WTC11 (cell line): Measurements from ENCODE around the gene P3H2. TPM values are rescaled to one million over a fixed set of nuclear protein-coding genes. Genes with fewer than 3 reads are reported as not detected.
A peak's percentile ranks its signal among the peaks of the same experiment; 100 is the strongest.
"Not testable (repeated sequence)": the region's sequence is repeated elsewhere in the genome, so short reads cannot be mapped to it uniquely, and the experiment has no call there.

Experiments used
- ATAC-seq: fragments of 200-7000 bp; cut with Tn5 transposase; 2 replicates; pipeline ENCODE4 v1.10.0; 2021; ENCODE audit warnings: mild to moderate bottlenecking, moderate library complexity
- CTCF ChIA-PET: fragments of 300-600 bp; sonication (Branson Sonifier 250); formaldehyde crosslinking; loops from one replicate; lab custom pipeline; 2021; ENCODE audit warnings: antibody characterized with exemption; lab: Charles Lee
- POLR2A ChIA-PET: fragments of 350-600 bp; sonication (Branson Sonifier 250); formaldehyde crosslinking; loops from one replicate; lab custom pipeline; 2021; ENCODE audit warnings: antibody characterized with exemption; lab: Charles Lee
- DNase-seq: peaks from one replicate; pipeline ENCODE4 v3.0.0; 2021; ENCODE audit warnings: low spot score
- H3K27ac Mint-ChIP-seq: 2 replicates; pipeline ENCODE4 v1.8.0; 2021; ENCODE audit warnings: mixed read lengths
- H3K27me3 Mint-ChIP-seq: 2 replicates; pipeline ENCODE4 v1.8.0; 2021; ENCODE audit warnings: low read depth, mild to moderate bottlenecking, moderate library complexity, mixed read lengths
- H3K36me3 Mint-ChIP-seq: 2 replicates; pipeline ENCODE4 v1.8.0; 2021; ENCODE audit warnings: mixed read lengths
- H3K4me1 Mint-ChIP-seq: 2 replicates; pipeline ENCODE4 v1.8.0; 2022; ENCODE audit warnings: mixed read lengths
- H3K4me3 Mint-ChIP-seq: 2 replicates; pipeline ENCODE4 v1.8.0; 2021; ENCODE audit warnings: mild to moderate bottlenecking, moderate library complexity, mixed read lengths
- H3K9me3 Mint-ChIP-seq: 2 replicates; pipeline ENCODE4 v1.8.0; 2021; ENCODE audit warnings: mixed read lengths
- ESRRA ChIP-seq: sonication (generic); formaldehyde crosslinking; IDR thresholded peaks from 2 replicates; pipeline ENCODE4 v1.8.1; 2022; ENCODE audit warnings: mild to moderate bottlenecking, missing genetic modification reagents, borderline replicate concordance
- ETV6 ChIP-seq: sonication (generic); formaldehyde crosslinking; IDR thresholded peaks from 2 replicates; pipeline ENCODE4 v1.8.1; 2022; ENCODE audit warnings: mild to moderate bottlenecking, missing genetic modification reagents
- FOXK1 ChIP-seq: sonication (generic); formaldehyde crosslinking; IDR thresholded peaks from 2 replicates; pipeline ENCODE4 v1.8.0; 2022; ENCODE audit warnings: mild to moderate bottlenecking, moderate library complexity, missing genetic modification reagents
- GTF2I ChIP-seq: fragments of 250-450 bp; sonication (Bioruptor Pico); conservative IDR thresholded peaks from 2 replicates; pipeline ENCODE4 v1.4.0; 2021; ENCODE audit warnings: mild to moderate bottlenecking
- JAZF1 ChIP-seq: fragments of 250-450 bp; sonication (Bioruptor Pico); IDR thresholded peaks from 2 replicates; pipeline ENCODE4 v1.9.0; 2021; ENCODE audit warnings: moderate library complexity, mild to moderate bottlenecking, inconsistent platforms
- NFATC4 ChIP-seq: fragments of 250-450 bp; sonication (Bioruptor Pico); IDR thresholded peaks from 2 replicates; pipeline ENCODE4 v1.9.0; 2021; ENCODE audit warnings: mild to moderate bottlenecking
- NR2C2 ChIP-seq: sonication (generic); formaldehyde crosslinking; IDR thresholded peaks from 2 replicates; pipeline ENCODE4 v1.8.0; 2022; ENCODE audit warnings: mild to moderate bottlenecking, missing genetic modification reagents
- SOX15 ChIP-seq: fragments of 250-450 bp; sonication (Bioruptor Pico); IDR thresholded peaks from 2 replicates; pipeline ENCODE4 v1.9.0; 2021; ENCODE audit warnings: mild to moderate bottlenecking
- TEAD1 ChIP-seq: sonication (generic); formaldehyde crosslinking; IDR thresholded peaks from 2 replicates; pipeline ENCODE4 v1.8.0; 2022; ENCODE audit warnings: mild to moderate bottlenecking, missing genetic modification reagents
- TP53 ChIP-seq: sonication (generic); formaldehyde crosslinking; IDR thresholded peaks from 2 replicates; pipeline ENCODE4 v1.8.1; 2023; ENCODE audit warnings: mild to moderate bottlenecking, missing genetic modification reagents
- ZNF416 ChIP-seq: fragments of 250-450 bp; sonication (Bioruptor Pico); IDR thresholded peaks from 2 replicates; pipeline ENCODE4 v1.9.0; 2021; ENCODE audit warnings: mild to moderate bottlenecking, inconsistent platforms
- total RNA-seq: library from RNA; stranded (reverse); gene quantifications from 3 replicates; pipeline ENCODE4 v1.2.3, GENCODE V29; 2021
- TF ChIP-seq, protein P1 (sequence below): sonication (generic); formaldehyde crosslinking; IDR thresholded peaks from 2 replicates; pipeline ENCODE4 v1.8.0; 2022; ENCODE audit warnings: mild to moderate bottlenecking, missing genetic modification reagents
- TF ChIP-seq, protein P2 (sequence below): fragments of 200-600 bp; IDR thresholded peaks from 2 replicates; pipeline ENCODE4 v1.8.0; 2022; ENCODE audit warnings: antibody characterized with exemption
- TF ChIP-seq, protein P3 (sequence below): sonication (generic); formaldehyde crosslinking; IDR thresholded peaks from 2 replicates; pipeline ENCODE4 v1.8.1; 2023; ENCODE audit warnings: mild to moderate bottlenecking, missing genetic modification reagents, borderline replicate concordance
- TF ChIP-seq, protein P4 (sequence below): fragments of 250-450 bp; sonication (Bioruptor Pico); IDR thresholded peaks from 2 replicates; pipeline ENCODE4 v2.1.2; 2022; ENCODE audit warnings: mild to moderate bottlenecking, moderate library complexity

P3H2 gene
- total RNA-seq, 1 experiment from 2014 or later = 29.4 TPM

DNA sequence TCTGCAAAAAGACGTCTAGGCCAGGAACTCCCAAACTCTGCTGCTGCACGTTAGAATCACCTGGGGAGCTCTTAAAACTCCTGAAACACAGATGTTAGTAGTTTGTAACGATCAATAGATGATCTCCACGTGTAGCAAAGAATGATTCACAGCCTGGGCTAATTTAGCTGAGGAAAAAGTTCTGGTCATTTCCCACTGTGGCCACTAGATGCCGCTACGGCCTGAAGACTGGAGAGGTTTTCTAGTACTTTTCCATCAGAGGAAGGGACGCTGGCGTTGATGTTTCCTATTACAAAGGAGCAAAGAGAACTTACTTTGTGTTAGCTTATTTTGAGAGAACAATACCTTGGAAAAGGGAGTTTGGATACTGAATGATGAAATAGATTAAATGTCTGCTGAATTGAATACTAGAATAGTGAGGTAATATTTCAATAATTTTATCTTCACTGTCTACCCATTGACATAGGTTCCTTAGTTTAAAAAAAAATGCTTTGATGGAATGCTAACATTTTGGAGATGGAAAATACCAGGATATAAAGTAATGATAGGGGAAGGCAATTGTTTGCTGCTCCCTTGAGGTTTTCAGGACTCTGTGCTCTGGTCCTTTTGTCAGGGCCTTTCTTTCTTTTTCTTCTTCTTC lies 159.1 kb downstream of the P3H2 start:
- H3K4me3 Mint-ChIP-seq = no peak overlapping the region
- POLR2A ChIA-PET = interaction anchor here (0.6 to 1.4 kb wide), 5 partner anchors 158 to 937 kb away, joined by 3 to 9 read pairs (median 3); partner anchors contain the start of genes CLDN1 and P3H2

DNA sequence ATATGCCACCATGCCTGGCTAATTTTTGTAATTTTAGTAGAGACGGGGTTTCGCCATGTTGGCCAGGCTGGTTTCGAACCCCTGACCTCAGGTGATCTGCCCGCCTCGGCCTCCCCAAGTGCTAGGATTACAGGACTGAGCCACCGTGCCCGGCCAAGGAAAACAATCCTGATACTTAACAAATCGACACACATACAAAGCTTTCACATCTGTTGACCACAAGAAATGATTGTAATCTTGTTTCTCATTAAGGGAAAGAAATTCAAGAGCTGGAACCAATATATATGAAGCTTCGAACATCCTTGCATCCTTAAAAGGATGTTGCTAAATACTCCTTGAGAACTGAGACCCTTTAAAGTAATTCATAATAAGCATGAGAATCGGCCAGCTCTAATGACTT lies 159.6 kb downstream of the P3H2 start:
- not testable (repeated sequence) for H3K4me3 Mint-ChIP-seq, H3K9me3 Mint-ChIP-seq, H3K27me3 Mint-ChIP-seq, DNase-seq, H3K36me3 Mint-ChIP-seq, ATAC-seq, H3K27ac Mint-ChIP-seq
- ChIA-PET CTCF (interaction anchor here (0.5 to 4.8 kb wide), 52 partner anchors 10 to 606 kb away, joined by 3 to 77 read pairs (median 4); partner anchors contain the start of genes CLDN1, IL1RAP and P3H2), POLR2A (interaction anchor here (0.7 to 1.4 kb wide), 4 partner anchors 156 to 361 kb away, joined by 3 to 9 read pairs (median 3); partner anchors contain the start of genes CLDN1 and P3H2)
- H3K4me1 Mint-ChIP-seq = peaks cover 22% of the 10 kb centered on the region

More for the DNA sequence above, 159.1 kb downstream of the P3H2 start:
- TF ChIP-seq FOXK1 (CRISPR knock-in tag) = no peak
- TF ChIP-seq NFATC4 (CRISPR knock-in tag) = no peak
- TF ChIP-seq, protein P1, sequence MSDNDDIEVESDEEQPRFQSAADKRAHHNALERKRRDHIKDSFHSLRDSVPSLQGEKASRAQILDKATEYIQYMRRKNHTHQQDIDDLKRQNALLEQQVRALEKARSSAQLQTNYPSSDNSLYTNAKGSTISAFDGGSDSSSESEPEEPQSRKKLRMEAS (CRISPR knock-in tag) = no peak
- no peak for TF ChIP-seq SOX15 (CRISPR knock-in tag)
- TF ChIP-seq GTF2I = no peak
- TF ChIP-seq, protein P2, sequence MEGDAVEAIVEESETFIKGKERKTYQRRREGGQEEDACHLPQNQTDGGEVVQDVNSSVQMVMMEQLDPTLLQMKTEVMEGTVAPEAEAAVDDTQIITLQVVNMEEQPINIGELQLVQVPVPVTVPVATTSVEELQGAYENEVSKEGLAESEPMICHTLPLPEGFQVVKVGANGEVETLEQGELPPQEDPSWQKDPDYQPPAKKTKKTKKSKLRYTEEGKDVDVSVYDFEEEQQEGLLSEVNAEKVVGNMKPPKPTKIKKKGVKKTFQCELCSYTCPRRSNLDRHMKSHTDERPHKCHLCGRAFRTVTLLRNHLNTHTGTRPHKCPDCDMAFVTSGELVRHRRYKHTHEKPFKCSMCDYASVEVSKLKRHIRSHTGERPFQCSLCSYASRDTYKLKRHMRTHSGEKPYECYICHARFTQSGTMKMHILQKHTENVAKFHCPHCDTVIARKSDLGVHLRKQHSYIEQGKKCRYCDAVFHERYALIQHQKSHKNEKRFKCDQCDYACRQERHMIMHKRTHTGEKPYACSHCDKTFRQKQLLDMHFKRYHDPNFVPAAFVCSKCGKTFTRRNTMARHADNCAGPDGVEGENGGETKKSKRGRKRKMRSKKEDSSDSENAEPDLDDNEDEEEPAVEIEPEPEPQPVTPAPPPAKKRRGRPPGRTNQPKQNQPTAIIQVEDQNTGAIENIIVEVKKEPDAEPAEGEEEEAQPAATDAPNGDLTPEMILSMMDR = peak; percentile 89
- TF ChIP-seq TEAD1 (CRISPR knock-in tag) = no peak
- no peak for TF ChIP-seq JAZF1 (CRISPR knock-in tag)
- TF ChIP-seq TP53 (CRISPR knock-in tag) = no peak
- ATAC-seq (peak; percentile 58), DNase-seq (peak; percentile 85)
- peaks cover 7% of the 10 kb centered on the region; the same call in 1 of the 2 replicates for H3K36me3 Mint-ChIP-seq
- peaks cover 23% of the 10 kb centered on the region for H3K4me1 Mint-ChIP-seq
- CTCF ChIA-PET = interaction anchor here (0.6 to 4.8 kb wide), 58 partner anchors 10 to 1242 kb away, joined by 3 to 77 read pairs (median 4); partner anchors contain the start of genes CLDN1, IL1RAP and P3H2
- peak overlapping the region; percentile 64 for H3K27ac Mint-ChIP-seq
- H3K27me3 Mint-ChIP-seq = no peaks in the 10 kb centered on the region
- H3K9me3 Mint-ChIP-seq = no peaks in the 10 kb centered on the region

DNA sequence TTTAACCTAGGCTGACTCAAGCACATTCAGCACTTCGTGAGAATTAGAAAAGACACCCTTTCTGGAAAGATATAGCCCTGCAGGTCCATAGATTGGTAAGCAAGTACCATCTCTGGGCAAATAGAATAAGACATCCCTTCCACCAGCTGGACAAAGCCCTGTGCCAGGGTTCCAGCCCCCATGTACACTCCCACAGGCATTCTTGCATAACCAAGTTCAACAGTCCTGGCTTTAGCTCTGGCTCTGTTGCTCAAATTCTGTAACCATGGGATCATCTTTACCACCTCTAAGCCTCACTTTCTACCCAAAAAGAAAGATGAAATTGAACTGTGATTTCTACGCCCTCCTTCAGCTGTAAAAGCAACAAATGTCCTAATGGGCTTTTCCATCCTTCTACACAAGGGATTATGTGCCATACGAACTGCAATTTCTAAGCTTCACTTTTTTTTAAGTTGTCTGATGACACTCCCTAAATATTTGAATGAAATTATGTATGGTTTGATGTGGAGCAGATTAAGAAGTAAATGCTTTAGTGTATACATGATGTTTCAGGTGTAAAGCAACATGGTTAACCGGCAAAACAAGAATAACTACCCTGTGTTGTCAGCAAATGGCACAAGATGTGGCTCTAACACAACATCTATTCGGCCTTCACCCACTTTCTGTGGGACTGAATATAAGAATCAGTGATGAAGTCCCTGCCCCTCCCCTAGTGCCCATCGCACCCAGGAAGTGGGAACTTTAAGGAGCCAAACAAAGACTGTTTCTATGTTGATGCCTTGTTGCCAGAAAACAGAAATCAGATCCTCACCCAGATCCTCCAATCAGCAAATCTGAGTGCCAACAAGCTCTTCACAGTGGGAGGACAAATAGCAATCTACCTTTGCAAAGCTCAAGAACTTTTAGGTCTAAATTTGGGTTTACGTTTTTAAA lies 165.7 kb downstream of the P3H2 start:
- no peaks in the 10 kb centered on the region for H3K9me3 Mint-ChIP-seq
- ChIA-PET CTCF (no interaction called here), POLR2A (no interaction called here)
- peaks cover 3% of the 10 kb centered on the region for H3K4me1 Mint-ChIP-seq
- H3K4me3 Mint-ChIP-seq = no peak overlapping the region
- no peaks in the 10 kb centered on the region for H3K36me3 Mint-ChIP-seq
- DNase-seq (no peak), ATAC-seq (no peak)
- TF ChIP-seq ESRRA (CRISPR knock-in tag) (no peak), NR2C2 (CRISPR knock-in tag) (no peak), ZNF416 (CRISPR knock-in tag) (no peak), ETV6 (CRISPR knock-in tag) (no peak)
- TF ChIP-seq, protein P3, sequence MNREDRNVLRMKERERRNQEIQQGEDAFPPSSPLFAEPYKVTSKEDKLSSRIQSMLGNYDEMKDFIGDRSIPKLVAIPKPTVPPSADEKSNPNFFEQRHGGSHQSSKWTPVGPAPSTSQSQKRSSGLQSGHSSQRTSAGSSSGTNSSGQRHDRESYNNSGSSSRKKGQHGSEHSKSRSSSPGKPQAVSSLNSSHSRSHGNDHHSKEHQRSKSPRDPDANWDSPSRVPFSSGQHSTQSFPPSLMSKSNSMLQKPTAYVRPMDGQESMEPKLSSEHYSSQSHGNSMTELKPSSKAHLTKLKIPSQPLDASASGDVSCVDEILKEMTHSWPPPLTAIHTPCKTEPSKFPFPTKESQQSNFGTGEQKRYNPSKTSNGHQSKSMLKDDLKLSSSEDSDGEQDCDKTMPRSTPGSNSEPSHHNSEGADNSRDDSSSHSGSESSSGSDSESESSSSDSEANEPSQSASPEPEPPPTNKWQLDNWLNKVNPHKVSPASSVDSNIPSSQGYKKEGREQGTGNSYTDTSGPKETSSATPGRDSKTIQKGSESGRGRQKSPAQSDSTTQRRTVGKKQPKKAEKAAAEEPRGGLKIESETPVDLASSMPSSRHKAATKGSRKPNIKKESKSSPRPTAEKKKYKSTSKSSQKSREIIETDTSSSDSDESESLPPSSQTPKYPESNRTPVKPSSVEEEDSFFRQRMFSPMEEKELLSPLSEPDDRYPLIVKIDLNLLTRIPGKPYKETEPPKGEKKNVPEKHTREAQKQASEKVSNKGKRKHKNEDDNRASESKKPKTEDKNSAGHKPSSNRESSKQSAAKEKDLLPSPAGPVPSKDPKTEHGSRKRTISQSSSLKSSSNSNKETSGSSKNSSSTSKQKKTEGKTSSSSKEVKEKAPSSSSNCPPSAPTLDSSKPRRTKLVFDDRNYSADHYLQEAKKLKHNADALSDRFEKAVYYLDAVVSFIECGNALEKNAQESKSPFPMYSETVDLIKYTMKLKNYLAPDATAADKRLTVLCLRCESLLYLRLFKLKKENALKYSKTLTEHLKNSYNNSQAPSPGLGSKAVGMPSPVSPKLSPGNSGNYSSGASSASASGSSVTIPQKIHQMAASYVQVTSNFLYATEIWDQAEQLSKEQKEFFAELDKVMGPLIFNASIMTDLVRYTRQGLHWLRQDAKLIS (CRISPR knock-in tag) = no peak
- TF ChIP-seq, protein P1 (CRISPR knock-in tag) = no peak
- TF ChIP-seq, protein P4, sequence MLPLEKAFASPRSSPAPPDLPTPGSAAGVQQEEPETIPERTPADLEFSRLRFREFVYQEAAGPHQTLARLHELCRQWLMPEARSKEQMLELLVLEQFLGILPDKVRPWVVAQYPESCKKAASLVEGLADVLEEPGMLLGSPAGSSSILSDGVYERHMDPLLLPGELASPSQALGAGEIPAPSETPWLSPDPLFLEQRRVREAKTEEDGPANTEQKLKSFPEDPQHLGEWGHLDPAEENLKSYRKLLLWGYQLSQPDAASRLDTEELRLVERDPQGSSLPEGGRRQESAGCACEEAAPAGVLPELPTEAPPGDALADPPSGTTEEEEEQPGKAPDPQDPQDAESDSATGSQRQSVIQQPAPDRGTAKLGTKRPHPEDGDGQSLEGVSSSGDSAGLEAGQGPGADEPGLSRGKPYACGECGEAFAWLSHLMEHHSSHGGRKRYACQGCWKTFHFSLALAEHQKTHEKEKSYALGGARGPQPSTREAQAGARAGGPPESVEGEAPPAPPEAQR (CRISPR knock-in tag) = no peak
- H3K27me3 Mint-ChIP-seq = no peaks in the 10 kb centered on the region
- H3K27ac Mint-ChIP-seq = no peak overlapping the region
